Panc1 (cell line): ENCODE measurements around the gene SERHL2. TPM values are rescaled to one million over a fixed set of nuclear protein-coding genes. Genes with fewer than 3 reads are reported as not detected.
"Not testable (repeated sequence)": the region's sequence is repeated elsewhere in the genome, so short reads cannot be mapped to it uniquely, and the experiment has no call there.

Experiments used
- ATAC-seq: fragments of 200-7000 bp; cut with Tn5 transposase; 2 replicates; pipeline ENCODE4 v1.9.1; 2020; ENCODE audit warnings: mild to moderate bottlenecking, moderate library complexity
- BruUV-seq: library from RNA; stranded (reverse); fragments of 400-500 nt; replicated peaks from 2 replicates; lab custom pipeline; 2021; lab: Mats Ljungman, UMichigan
- CTCF ChIA-PET: fragments of 300-600 bp; sonication (Branson Sonifier 250); formaldehyde crosslinking; loops from one replicate; lab custom pipeline; 2022; ENCODE audit warnings: antibody characterized with exemption; lab: Charles Lee
- POLR2A ChIA-PET: fragments of 300-600 bp; sonication (Branson Sonifier 250); formaldehyde crosslinking; loops from one replicate; lab custom pipeline; 2022; ENCODE audit warnings: antibody characterized with exemption; lab: Charles Lee
- DNase-seq: peaks from one replicate; pipeline ENCODE4 v3.0.0-alpha.2; 2010; ENCODE audit warnings: low read depth, low spot score
- H3K27ac ChIP-seq: 2 replicates; pipeline ENCODE4 v1.5.1; 2011; ENCODE audit warnings: mild to moderate bottlenecking, low read length, inconsistent platforms
- H3K27me3 ChIP-seq: fragments of 200-500 bp; sonication (Bioruptor generic); 2 replicates; pipeline ENCODE4 v1.6.0; 2014; ENCODE audit warnings: low read length, inconsistent platforms; ENCODE audit not compliant: control insufficient read depth, insufficient read depth
- H3K36me3 ChIP-seq: fragments of 200-500 bp; sonication (Bioruptor generic); 2 replicates; pipeline ENCODE4 v1.5.1; 2014; ENCODE audit warnings: inconsistent platforms, mild to moderate bottlenecking, low read length, moderate library complexity; ENCODE audit not compliant: control insufficient read depth, insufficient read depth
- H3K4me1 ChIP-seq: 2 replicates; pipeline ENCODE4 v1.5.1; 2011; ENCODE audit warnings: inconsistent platforms, mild to moderate bottlenecking, low read length, moderate library complexity; ENCODE audit not compliant: control insufficient read depth, insufficient read depth
- H3K4me3 ChIP-seq, 2 experiments: 2 replicates each; pipeline ENCODE4 v1.5.1; 2011 to 2012; ENCODE audit warnings: low read depth in 2 of 2, low read length in 2 of 2, mild to moderate bottlenecking in 2 of 2, inconsistent platforms in 1 of 2, moderate library complexity in 1 of 2
- H3K9me3 ChIP-seq: fragments of 200-500 bp; sonication (Bioruptor generic); 2 replicates; pipeline ENCODE4 v1.5.1; 2014; ENCODE audit warnings: low read depth, mild to moderate bottlenecking, inconsistent platforms, low read length, moderate library complexity; ENCODE audit not compliant: control insufficient read depth, insufficient read depth
- CTCF ChIP-seq: fragments of 450-650 bp; IDR thresholded peaks from 2 replicates; pipeline ENCODE4 v1.5.1; 2017; ENCODE audit warnings: mild to moderate bottlenecking
- POLR2AphosphoS5 ChIP-seq: IDR thresholded peaks from 2 replicates; pipeline ENCODE4 v1.6.1; 2012; ENCODE audit warnings: mild to moderate bottlenecking, low read depth, low read length, moderate library complexity
- SIN3A ChIP-seq: IDR thresholded peaks from 2 replicates; pipeline ENCODE4 v1.6.1; 2012; ENCODE audit warnings: low read depth, mild to moderate bottlenecking, low read length, moderate library complexity, borderline replicate concordance; ENCODE audit not compliant: insufficient read depth
- TCF7L2 ChIP-seq: IDR thresholded peaks from 2 replicates; pipeline ENCODE4 v1.6.1; 2011; ENCODE audit warnings: mild to moderate bottlenecking, low read depth, low read length, inconsistent platforms
- in situ Hi-C: cut with HindIII; loops from 2 replicates; pipeline ENCODE4 v1.10.0; 2016; ENCODE audit warnings: low sequenced_read_pairs, low pct_unique_long_range_greater_than_20kb
- intact Hi-C: fragments of 100-400 bp; cut with micrococcal nuclease; formaldehyde crosslinking; loops from one replicate; pipeline ENCODE4 v1.10.0; 2022; ENCODE audit not compliant: unreplicated experiment
- total RNA-seq: library from RNA; stranded (reverse); gene quantifications from one replicate; pipeline ENCODE4 v1.2.1, GENCODE V29; 2021; ENCODE audit not compliant: unreplicated experiment
- TF ChIP-seq, protein P1 (sequence below), 2 experiments: IDR thresholded peaks; 2 replicates each; pipeline ENCODE4 v1.6.1; 2011 to 2012; ENCODE audit warnings: low read depth in 2 of 2, control low read depth in 1 of 2, low read length in 1 of 2, mild to moderate bottlenecking in 1 of 2, moderate library complexity in 1 of 2; ENCODE audit not compliant: insufficient read depth in 1 of 2

The SERHL2 gene
- total RNA-seq, 1 experiment from 2014 or later = 1.6 TPM

DNA sequence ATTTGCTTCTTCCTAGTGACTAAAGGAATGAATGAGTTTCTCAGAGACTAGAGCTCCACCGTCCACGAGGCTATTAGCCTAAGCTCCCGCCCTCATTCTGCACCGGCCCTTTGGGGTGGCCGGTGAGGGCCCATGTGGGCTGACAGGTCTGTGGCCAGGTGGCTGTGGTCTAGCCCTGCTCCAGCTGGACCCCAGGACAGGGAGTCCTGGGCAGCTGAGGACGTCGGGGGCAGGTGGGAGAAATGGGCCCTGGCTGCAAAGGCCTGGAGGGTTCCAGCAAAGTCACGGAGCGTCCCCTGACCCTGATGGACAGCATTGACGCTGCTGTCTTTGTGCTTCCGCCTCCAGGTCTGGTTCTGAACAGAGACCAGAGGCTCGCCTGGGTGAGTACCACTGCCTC, 12.2 kb downstream of the SERHL2 start:
- TF ChIP-seq SIN3A (no peak), TCF7L2 (no peak), POLR2AphosphoS5 (no peak), CTCF (no peak)
- TF ChIP-seq, protein P1, sequence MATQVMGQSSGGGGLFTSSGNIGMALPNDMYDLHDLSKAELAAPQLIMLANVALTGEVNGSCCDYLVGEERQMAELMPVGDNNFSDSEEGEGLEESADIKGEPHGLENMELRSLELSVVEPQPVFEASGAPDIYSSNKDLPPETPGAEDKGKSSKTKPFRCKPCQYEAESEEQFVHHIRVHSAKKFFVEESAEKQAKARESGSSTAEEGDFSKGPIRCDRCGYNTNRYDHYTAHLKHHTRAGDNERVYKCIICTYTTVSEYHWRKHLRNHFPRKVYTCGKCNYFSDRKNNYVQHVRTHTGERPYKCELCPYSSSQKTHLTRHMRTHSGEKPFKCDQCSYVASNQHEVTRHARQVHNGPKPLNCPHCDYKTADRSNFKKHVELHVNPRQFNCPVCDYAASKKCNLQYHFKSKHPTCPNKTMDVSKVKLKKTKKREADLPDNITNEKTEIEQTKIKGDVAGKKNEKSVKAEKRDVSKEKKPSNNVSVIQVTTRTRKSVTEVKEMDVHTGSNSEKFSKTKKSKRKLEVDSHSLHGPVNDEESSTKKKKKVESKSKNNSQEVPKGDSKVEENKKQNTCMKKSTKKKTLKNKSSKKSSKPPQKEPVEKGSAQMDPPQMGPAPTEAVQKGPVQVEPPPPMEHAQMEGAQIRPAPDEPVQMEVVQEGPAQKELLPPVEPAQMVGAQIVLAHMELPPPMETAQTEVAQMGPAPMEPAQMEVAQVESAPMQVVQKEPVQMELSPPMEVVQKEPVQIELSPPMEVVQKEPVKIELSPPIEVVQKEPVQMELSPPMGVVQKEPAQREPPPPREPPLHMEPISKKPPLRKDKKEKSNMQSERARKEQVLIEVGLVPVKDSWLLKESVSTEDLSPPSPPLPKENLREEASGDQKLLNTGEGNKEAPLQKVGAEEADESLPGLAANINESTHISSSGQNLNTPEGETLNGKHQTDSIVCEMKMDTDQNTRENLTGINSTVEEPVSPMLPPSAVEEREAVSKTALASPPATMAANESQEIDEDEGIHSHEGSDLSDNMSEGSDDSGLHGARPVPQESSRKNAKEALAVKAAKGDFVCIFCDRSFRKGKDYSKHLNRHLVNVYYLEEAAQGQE (IDR thresholded peaks at IDR 0.05; ENCODE audit: insufficient read depth in 1 of 2, low read depth in 2 of 2, low read length in 1 of 2) = no peak
- ATAC-seq (no peak), DNase-seq (no peak)
- Histone ChIP-seq H3K9me3 (no peaks in the 10 kb centered on the region), H3K4me3 (no peak overlapping the region), H3K36me3 (no peaks in the 10 kb centered on the region), H3K27me3 (no peaks in the 10 kb centered on the region), H3K27ac (no peak overlapping the region), H3K4me1 (no peaks in the 10 kb centered on the region)
- intact Hi-C loops = no loop called here
- ChIA-PET POLR2A (no interaction called here), CTCF (no interaction called here)
- in situ Hi-C loops = no loop called here
- no TSS peak for BruUV-seq

DNA sequence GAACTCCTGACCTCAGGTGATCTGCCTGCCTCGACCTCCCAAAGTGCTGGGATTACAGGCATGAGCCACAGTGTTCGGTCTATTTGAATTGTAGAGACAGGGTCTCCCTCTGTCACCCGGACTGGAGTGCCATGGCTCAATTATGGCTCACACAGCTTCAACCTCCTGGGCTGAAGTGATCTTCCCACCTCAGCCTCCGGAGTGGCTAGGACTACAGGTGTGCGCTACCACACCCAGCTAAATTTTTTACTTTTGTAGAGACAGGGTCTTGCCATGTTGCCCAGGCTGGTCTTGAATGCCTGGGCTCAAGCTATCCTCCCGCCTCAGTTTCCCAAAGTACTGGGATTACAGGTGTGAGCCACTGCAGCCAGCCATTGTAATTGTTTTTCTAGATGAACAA, 14.2 kb downstream of the SERHL2 start:
- DNase-seq, POLR2A ChIA-PET, H3K9me3 ChIP-seq, in situ Hi-C loops, H3K27ac ChIP-seq, H3K36me3 ChIP-seq, H3K4me1 ChIP-seq, CTCF ChIA-PET, H3K27me3 ChIP-seq, intact Hi-C loops, H3K4me3 ChIP-seq, BruUV-seq: not testable (repeated sequence)
- 0 out of 2 replicates have a peak, but pooled peaks have one; percentile 20 for ATAC-seq

- H3K27me3 ChIP-seq, H3K27ac ChIP-seq, DNase-seq, H3K4me3 ChIP-seq, in situ Hi-C loops, CTCF ChIA-PET, intact Hi-C loops, H3K4me1 ChIP-seq, H3K9me3 ChIP-seq, H3K36me3 ChIP-seq: not testable (repeated sequence)
- peak; percentile 10; the same call in 1 of the 2 replicates for ATAC-seq
- BruUV-seq = TSS peak; percentile 48
- POLR2A ChIA-PET = interaction anchor here (1.0 kb wide), 1 partner anchor 44 kb away, joined by 3 read pairs; the partner anchor contains the start of gene POLDIP3
These were observed 16.8 kb downstream of the SERHL2 start for GRCh38 chr22:42570580-42570979.

- intact Hi-C loops, CTCF ChIA-PET, POLR2A ChIA-PET, H3K9me3 ChIP-seq, H3K4me1 ChIP-seq, H3K27me3 ChIP-seq, in situ Hi-C loops, H3K4me3 ChIP-seq, DNase-seq, BruUV-seq, H3K27ac ChIP-seq, H3K36me3 ChIP-seq: not testable (repeated sequence)
- ATAC-seq = 0 out of 2 replicates have a peak, but pooled peaks have one; percentile 5
These were observed 17.3 kb downstream of the SERHL2 start for GRCh38 chr22:42571068-42571467.

GRCh38 chr22:42574046-42574445, 20.3 kb downstream of the SERHL2 start:
- BruUV-seq, CTCF ChIA-PET, DNase-seq: not testable (repeated sequence)

More at GRCh38 chr22:42574046-42574445, 20.3 kb downstream of the SERHL2 start:
- H3K27ac ChIP-seq, H3K9me3 ChIP-seq, H3K4me1 ChIP-seq, ATAC-seq, H3K4me3 ChIP-seq, in situ Hi-C loops, H3K27me3 ChIP-seq, H3K36me3 ChIP-seq, intact Hi-C loops, POLR2A ChIA-PET: not testable (repeated sequence)
